K562 (cell line): ENCODE data around the gene UIMC1. TPM values are rescaled to one million over a fixed set of nuclear protein-coding genes. Genes with fewer than 3 reads are reported as not detected.

Experiments
- ATAC-seq: fragments of 200-7000 bp; cut with Tn5 transposase; 3 replicates; pipeline ENCODE4 v1.9.1; 2020; ENCODE audit warnings: moderate library complexity
- BruUV-seq: library from RNA; stranded (reverse); fragments of 400-500 nt; replicated peaks from 2 replicates; lab custom pipeline; 2021; lab: Mats Ljungman, UMichigan
- CTCF ChIA-PET: fragments of 300-600 bp; formaldehyde crosslinking; extraction: SDS; loops from one replicate; lab custom pipeline; 2021; ENCODE audit warnings: low intra/inter-chr PET ratio; lab: Yijun Ruan, JAX
- POLR2A ChIA-PET: fragments of 300-600, 350-650 bp; sonication (Branson Sonifier 250); formaldehyde crosslinking; extraction: SDS; loops from one replicate; lab custom pipeline; 2021; ENCODE audit warnings: antibody characterized with exemption, inconsistent platforms; lab: Yijun Ruan, JAX
- DNase-seq, 4 experiments: peaks; one replicate each; pipeline versions ENCODE4 v3.0.0 to v3.0.0-alpha.2; 2011 to 2018; ENCODE audit warnings: low spot score in 3 of 4, mixed read lengths in 3 of 4; ENCODE audit errors: extremely low read depth in 1 of 4
- FAIRE-seq: peaks from 2 replicates; lab custom pipeline; 2011; peaks lifted over from hg19 to GRCh38; lab: Jason Lieb, UNC
- H2AFZ ChIP-seq: 2 replicates; pipeline ENCODE4 v1.6.0; 2011; ENCODE audit warnings: low read depth, low read length, control low read depth, inconsistent platforms
- H3K27ac ChIP-seq: fragments of 200-600 bp; 3 replicates; pipeline ENCODE4 v1.8.0; 2011; ENCODE audit warnings: low read depth, mild to moderate bottlenecking, control low read depth, inconsistent platforms, low read length, moderate library complexity, mixed read lengths; ENCODE audit errors: extremely low read depth
- H3K27me3 ChIP-seq, 2 experiments: fragments of 300-600 bp in 1 of 2; 2 replicates in 1 of 2; 3 replicates in 1 of 2; pipeline versions ENCODE4 v1.6.0 to v1.8.0; 2011; ENCODE audit warnings: inconsistent platforms in 2 of 2, low read length in 2 of 2, mild to moderate bottlenecking in 1 of 2, mixed read lengths in 1 of 2, moderate library complexity in 1 of 2; ENCODE audit not compliant: control insufficient read depth in 2 of 2, insufficient read depth in 2 of 2
- H3K36me3 ChIP-seq: fragments of 300-600 bp; 3 replicates; pipeline ENCODE4 v1.8.0; 2011; ENCODE audit warnings: mild to moderate bottlenecking, low read length, inconsistent platforms; ENCODE audit not compliant: control insufficient read depth, insufficient read depth
- H3K4me1 ChIP-seq, 2 experiments: fragments of 200-600 bp in 1 of 2; replicated peaks in 1 of 2; 2 replicates in 1 of 2; 3 replicates in 1 of 2; pipeline versions ENCODE4 v1.5.1 to v1.8.0; 2011; ENCODE audit warnings: inconsistent platforms in 2 of 2, low read length in 2 of 2, mild to moderate bottlenecking in 1 of 2, mixed read lengths in 1 of 2, moderate library complexity in 1 of 2; ENCODE audit not compliant: control insufficient read depth in 2 of 2, insufficient read depth in 2 of 2
- H3K4me2 ChIP-seq: 2 replicates; pipeline ENCODE4 v1.6.1; 2011; ENCODE audit warnings: low read length, control low read depth, inconsistent platforms, mixed read lengths; ENCODE audit not compliant: insufficient read depth
- H3K4me3 ChIP-seq: fragments of 200-600 bp; sonication (generic), shearing (Covaris generic); 2 replicates; pipeline ENCODE4 v1.5.1; 2016; ENCODE audit warnings: control low read depth, inconsistent platforms
- H3K79me2 ChIP-seq: fragments of 200-600 bp; 3 replicates; pipeline ENCODE4 v1.8.0; 2011; ENCODE audit warnings: low read length, inconsistent platforms; ENCODE audit not compliant: control insufficient read depth, insufficient read depth
- H3K9ac ChIP-seq, 2 experiments: 2 replicates each; pipeline versions ENCODE4 v1.6.0 to v1.6.1; 2011; ENCODE audit warnings: low read depth in 2 of 2, low read length in 2 of 2, control low read depth in 1 of 2, inconsistent platforms in 1 of 2, mild to moderate bottlenecking in 1 of 2, mixed read lengths in 1 of 2; ENCODE audit not compliant: insufficient read depth in 1 of 2
- H3K9me1 ChIP-seq: one replicate; pipeline ENCODE4 v1.6.0; 2011; ENCODE audit warnings: inconsistent platforms, mild to moderate bottlenecking, low read length, moderate library complexity; ENCODE audit not compliant: control insufficient read depth, insufficient read depth
- H3K9me3 ChIP-seq: replicated peaks from 2 replicates; pipeline ENCODE4 v1.5.1; 2011; ENCODE audit warnings: low read depth, low read length, inconsistent platforms; ENCODE audit not compliant: control insufficient read depth, insufficient read depth
- H4K20me1 ChIP-seq: replicated peaks from 2 replicates; pipeline ENCODE4 v1.6.1; 2011; ENCODE audit warnings: low read length, inconsistent platforms, mixed read lengths; ENCODE audit not compliant: control insufficient read depth, insufficient read depth
- LCOR ChIP-seq: sonication (generic); formaldehyde crosslinking; IDR thresholded peaks from 2 replicates; pipeline ENCODE4 v1.8.0; 2022; ENCODE audit warnings: mild to moderate bottlenecking, missing genetic modification reagents
- MTF1 ChIP-seq: fragments of 250-450 bp; sonication (Bioruptor Pico); IDR thresholded peaks from 2 replicates; pipeline ENCODE4 v1.9.0; 2021; ENCODE audit warnings: moderate library complexity, mild to moderate bottlenecking, inconsistent platforms, borderline replicate concordance
- NR1H2 ChIP-seq: sonication (generic); formaldehyde crosslinking; IDR thresholded peaks from 2 replicates; pipeline ENCODE4 v1.4.0; 2020; ENCODE audit warnings: mild to moderate bottlenecking, missing genetic modification reagents
- NR2C1 ChIP-seq, 2 experiments: fragments of 450-650 bp; IDR thresholded peaks; 2 replicates each; pipeline ENCODE4 v1.6.1; 2017; ENCODE audit warnings: mild to moderate bottlenecking in 2 of 2, antibody characterized with exemption in 1 of 2, inconsistent platforms in 1 of 2, missing compliant biosample characterization in 1 of 2, missing genetic modification characterization in 1 of 2
- RHOXF2B ChIP-seq: fragments of 250-450 bp; sonication (Bioruptor Pico); conservative IDR thresholded peaks from 2 replicates; pipeline ENCODE4 v1.5.1; 2021
- ZKSCAN1 ChIP-seq: fragments of 150-350 bp; IDR thresholded peaks from 2 replicates; pipeline ENCODE4 v1.6.1; 2016; ENCODE audit warnings: low read depth, low read length
- ZNF133 ChIP-seq: fragments of 250-450 bp; sonication (Bioruptor Pico); IDR thresholded peaks from 2 replicates; pipeline ENCODE4 v1.4.0; 2020; ENCODE audit warnings: mild to moderate bottlenecking
- ZNF780A ChIP-seq: fragments of 250-450 bp; sonication (Bioruptor Pico); IDR thresholded peaks from 2 replicates; pipeline ENCODE4 v1.5.0; 2021; ENCODE audit warnings: mild to moderate bottlenecking
- WGBS: fragments of 100-300 bp; shearing (Covaris generic); methylation state at CpG from one replicate; pipeline ENCODE4 v1.1.6; 2016; ENCODE audit warnings: low coverage, mixed read lengths; ENCODE audit not compliant: insufficient coverage; ENCODE audit errors: missing lambda C conversion rate; 5-methylcytosine and 5-hydroxymethylcytosine counted together
- in situ Hi-C: fragments of 300-500 bp; cut with MboI; formaldehyde crosslinking; loops from 4 replicates; pipeline ENCODE4 v1.15.0; 2018; ENCODE audit warnings: inconsistent platforms, mixed read lengths
- intact Hi-C: fragments of 100-400 bp; cut with micrococcal nuclease; formaldehyde crosslinking; loops from 2 replicates; pipeline ENCODE4 v1.14.2; 2022
- polyA plus RNA-seq, 8 experiments: library from polyadenylated mRNA; depleted of rRNA in 4 of 8; stranded (reverse) in 5 of 8; unstranded in 3 of 8; fragments of >200 nt; fragmentation: Nextera tagmentation in 2 of 8; fragmentation: Illumina TruSeq in 1 of 8; extraction: Ambion mirVana in 2 of 8; extraction: Trizol in 1 of 8; gene quantifications; 2 replicates each; pipeline versions ENCODE4 v1.2.1 to v1.2.3, GENCODE V29; 2011 to 2014; ENCODE audit warnings: inconsistent platforms in 1 of 8, missing spikeins in 1 of 8
- total RNA-seq, 7 experiments: library from RNA; depleted of rRNA in 6 of 7; stranded (reverse); fragments of >200 nt in 6 of 7; fragmentation: Illumina TruSeq in 2 of 7; extraction: Trizol in 2 of 7; gene quantifications; 2 replicates each; pipeline versions ENCODE4 v1.2.1 to v1.2.3, GENCODE V29; 2011 to 2021; ENCODE audit warnings: low replicate concordance in 1 of 7
- TF ChIP-seq, protein P1 (sequence below), 2 experiments: IDR thresholded peaks; 2 replicates each; pipeline ENCODE4 v1.6.1; 2012; ENCODE audit warnings: improper control_type of control experiment in 2 of 2, low read depth in 2 of 2, low read length in 2 of 2, borderline replicate concordance in 1 of 2
- TF ChIP-seq, protein P2 (sequence below): sonication (generic); formaldehyde crosslinking; IDR thresholded peaks from 2 replicates; pipeline ENCODE4 v1.8.1; 2023; ENCODE audit warnings: mild to moderate bottlenecking, missing genetic modification reagents

UIMC1 gene
- total and polyA plus RNA-seq, 9 of the 15 experiments (the other 6 are each of a cell fraction or from before 2014, with no cell fraction given) = 14.9 to 51.7 (median 36.8) TPM

DNA sequence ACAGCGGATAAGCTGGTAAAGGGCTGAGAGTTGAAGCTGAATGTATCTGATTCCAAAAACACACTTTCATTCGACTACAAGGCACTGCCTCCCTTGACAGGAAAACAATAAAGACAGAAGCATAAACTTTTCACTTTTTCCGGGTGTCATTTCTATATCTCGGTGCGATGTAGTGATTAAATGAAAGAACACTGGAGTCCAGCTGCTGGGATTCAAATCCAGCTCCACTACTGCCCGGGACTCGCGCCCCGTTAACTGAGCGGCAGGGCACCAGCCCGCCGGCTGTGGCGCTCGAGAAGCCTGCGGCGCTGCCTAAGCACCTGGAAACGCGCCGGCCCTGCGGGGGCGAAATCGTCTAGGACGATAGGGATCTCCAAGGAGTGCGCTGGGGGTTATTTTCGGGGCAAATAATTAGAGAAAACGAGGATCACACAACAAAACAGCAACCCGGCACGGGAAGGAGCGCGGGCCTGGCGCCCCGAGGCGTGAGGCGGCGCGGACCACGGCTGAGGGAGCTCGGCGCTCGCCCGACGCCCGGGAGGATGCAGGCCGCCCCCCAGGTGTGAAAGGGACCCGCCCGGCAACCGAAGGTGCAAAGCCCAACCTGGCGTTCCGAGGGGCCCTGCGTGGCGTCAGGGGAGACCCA is 837 bp downstream of the UIMC1 start (continued):
- TF ChIP-seq, protein P1, sequence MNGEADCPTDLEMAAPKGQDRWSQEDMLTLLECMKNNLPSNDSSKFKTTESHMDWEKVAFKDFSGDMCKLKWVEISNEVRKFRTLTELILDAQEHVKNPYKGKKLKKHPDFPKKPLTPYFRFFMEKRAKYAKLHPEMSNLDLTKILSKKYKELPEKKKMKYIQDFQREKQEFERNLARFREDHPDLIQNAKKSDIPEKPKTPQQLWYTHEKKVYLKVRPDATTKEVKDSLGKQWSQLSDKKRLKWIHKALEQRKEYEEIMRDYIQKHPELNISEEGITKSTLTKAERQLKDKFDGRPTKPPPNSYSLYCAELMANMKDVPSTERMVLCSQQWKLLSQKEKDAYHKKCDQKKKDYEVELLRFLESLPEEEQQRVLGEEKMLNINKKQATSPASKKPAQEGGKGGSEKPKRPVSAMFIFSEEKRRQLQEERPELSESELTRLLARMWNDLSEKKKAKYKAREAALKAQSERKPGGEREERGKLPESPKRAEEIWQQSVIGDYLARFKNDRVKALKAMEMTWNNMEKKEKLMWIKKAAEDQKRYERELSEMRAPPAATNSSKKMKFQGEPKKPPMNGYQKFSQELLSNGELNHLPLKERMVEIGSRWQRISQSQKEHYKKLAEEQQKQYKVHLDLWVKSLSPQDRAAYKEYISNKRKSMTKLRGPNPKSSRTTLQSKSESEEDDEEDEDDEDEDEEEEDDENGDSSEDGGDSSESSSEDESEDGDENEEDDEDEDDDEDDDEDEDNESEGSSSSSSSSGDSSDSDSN (IDR thresholded peaks at IDR 0.05; ENCODE audit: borderline replicate concordance in 1 of 2, low read depth in 2 of 2, low read length in 2 of 2) = peak; percentile 62 to 80; a peak in 1 of 4 replicates

DNA sequence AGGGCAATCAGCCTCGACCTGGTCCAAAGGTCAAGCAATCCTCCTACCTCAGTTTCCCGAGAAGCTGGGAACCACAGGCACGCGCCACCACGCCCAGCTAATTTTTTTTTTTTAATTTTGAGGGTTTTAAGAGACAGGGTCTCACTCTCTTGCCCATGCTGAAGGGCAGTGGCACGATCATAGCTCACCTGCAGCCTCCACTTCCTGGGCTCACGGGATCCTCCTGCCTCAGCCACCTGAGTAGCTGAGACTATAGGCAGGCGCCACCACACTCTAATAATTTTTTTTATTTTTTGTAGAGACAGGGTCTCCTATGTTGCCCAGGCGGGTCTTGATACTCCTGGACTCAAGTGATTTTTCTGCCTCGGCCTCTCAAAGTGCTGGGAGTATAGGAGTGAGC is 1.6 kb downstream of the UIMC1 start:
- peaks cover 20% of the 10 kb centered on the region for H4K20me1 ChIP-seq
- BruUV-seq = no TSS peak
- TF ChIP-seq LCOR (CRISPR knock-in tag) = no peak
- TF ChIP-seq, protein P2, sequence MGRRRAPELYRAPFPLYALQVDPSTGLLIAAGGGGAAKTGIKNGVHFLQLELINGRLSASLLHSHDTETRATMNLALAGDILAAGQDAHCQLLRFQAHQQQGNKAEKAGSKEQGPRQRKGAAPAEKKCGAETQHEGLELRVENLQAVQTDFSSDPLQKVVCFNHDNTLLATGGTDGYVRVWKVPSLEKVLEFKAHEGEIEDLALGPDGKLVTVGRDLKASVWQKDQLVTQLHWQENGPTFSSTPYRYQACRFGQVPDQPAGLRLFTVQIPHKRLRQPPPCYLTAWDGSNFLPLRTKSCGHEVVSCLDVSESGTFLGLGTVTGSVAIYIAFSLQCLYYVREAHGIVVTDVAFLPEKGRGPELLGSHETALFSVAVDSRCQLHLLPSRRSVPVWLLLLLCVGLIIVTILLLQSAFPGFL = no peak
- TF ChIP-seq ZKSCAN1 = no peak
- no peak for TF ChIP-seq MTF1 (CRISPR knock-in tag)
- TF ChIP-seq ZNF133 (CRISPR knock-in tag) = no peak
- TF ChIP-seq RHOXF2B (CRISPR knock-in tag) = no peak
- no peak for TF ChIP-seq NR2C1 (IDR thresholded peaks at IDR 0.05)
- TF ChIP-seq NR2C1 (tag; IDR thresholded peaks at IDR 0.05) = no peak
- TF ChIP-seq ZNF780A (CRISPR knock-in tag) = no peak
- TF ChIP-seq NR1H2 (CRISPR knock-in tag) = no peak
- no peaks in the 10 kb centered on the region for H3K9me3 ChIP-seq
- H3K9ac ChIP-seq = peak overlapping the region; percentile 86 to 93; a peak in 3 of 4 replicates
- no peaks in the 10 kb centered on the region for H3K27me3 ChIP-seq
- in situ Hi-C loops (no loop called here), intact Hi-C loops (no loop called here)
- peaks cover 3 to 22% of the 10 kb centered on the region in 2 experiments; a peak in 3 of 5 replicates for H3K4me1 ChIP-seq
- DNase-seq (no peak), FAIRE-seq (no peak), ATAC-seq (no peak)
- H3K79me2 ChIP-seq = peaks cover 66% of the 10 kb centered on the region
- ChIA-PET CTCF (no interaction called here), POLR2A (interaction anchor here (0.6 to 4.1 kb wide), 4 partner anchors 9 to 336 kb away, joined by 3 to 45 read pairs (median 4); partner anchors contain the start of gene ZNF346)
- no peak overlapping the region for H2AFZ ChIP-seq
- no peak overlapping the region for H3K27ac ChIP-seq
- H3K9me1 ChIP-seq = no peaks in the 10 kb centered on the region
- 69% methylated on average over 10 of the region's 10 CpGs for WGBS
- peak overlapping the region; percentile 94 for H3K4me3 ChIP-seq
- peaks cover 22% of the 10 kb centered on the region for H3K36me3 ChIP-seq
- H3K4me2 ChIP-seq = peak overlapping the region; percentile 84
